ENCODE results near the gene INSM2. TPM values are rescaled to one million over a fixed set of nuclear protein-coding genes. Genes with fewer than 3 reads are reported as not detected.

The INSM2 gene
- total and polyA plus RNA-seq, 10 of the 15 experiments (the other 5 are each of a cell fraction or from before 2014, with no cell fraction given): 0.06 TPM; not detected in 9

DNA sequence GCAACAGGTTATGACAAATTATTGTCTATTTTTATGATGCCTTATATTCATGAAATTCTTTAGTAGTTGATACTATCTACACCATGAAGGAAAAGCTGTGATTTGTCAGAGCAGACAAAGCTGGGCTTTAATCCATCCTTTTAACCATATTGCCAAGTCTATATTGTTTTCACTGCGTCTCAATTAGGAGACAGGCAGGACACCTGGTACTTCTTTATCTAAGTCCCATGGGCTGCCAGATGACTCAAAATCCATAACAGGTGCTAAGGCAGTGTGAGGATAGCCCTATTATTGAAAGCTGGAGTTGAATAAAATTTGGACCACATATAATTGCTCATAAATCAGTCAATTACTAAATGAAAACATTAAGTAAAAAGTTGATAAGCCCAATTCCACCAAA, 22.6 kb downstream of the INSM2 start (continued):
- TF ChIP-seq, protein P1, sequence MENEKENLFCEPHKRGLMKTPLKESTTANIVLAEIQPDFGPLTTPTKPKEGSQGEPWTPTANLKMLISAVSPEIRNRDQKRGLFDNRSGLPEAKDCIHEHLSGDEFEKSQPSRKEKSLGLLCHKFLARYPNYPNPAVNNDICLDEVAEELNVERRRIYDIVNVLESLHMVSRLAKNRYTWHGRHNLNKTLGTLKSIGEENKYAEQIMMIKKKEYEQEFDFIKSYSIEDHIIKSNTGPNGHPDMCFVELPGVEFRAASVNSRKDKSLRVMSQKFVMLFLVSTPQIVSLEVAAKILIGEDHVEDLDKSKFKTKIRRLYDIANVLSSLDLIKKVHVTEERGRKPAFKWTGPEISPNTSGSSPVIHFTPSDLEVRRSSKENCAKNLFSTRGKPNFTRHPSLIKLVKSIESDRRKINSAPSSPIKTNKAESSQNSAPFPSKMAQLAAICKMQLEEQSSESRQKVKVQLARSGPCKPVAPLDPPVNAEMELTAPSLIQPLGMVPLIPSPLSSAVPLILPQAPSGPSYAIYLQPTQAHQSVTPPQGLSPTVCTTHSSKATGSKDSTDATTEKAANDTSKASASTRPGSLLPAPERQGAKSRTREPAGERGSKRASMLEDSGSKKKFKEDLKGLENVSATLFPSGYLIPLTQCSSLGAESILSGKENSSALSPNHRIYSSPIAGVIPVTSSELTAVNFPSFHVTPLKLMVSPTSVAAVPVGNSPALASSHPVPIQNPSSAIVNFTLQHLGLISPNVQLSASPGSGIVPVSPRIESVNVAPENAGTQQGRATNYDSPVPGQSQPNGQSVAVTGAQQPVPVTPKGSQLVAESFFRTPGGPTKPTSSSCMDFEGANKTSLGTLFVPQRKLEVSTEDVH (IDR thresholded peaks at IDR 0.05; ENCODE audit: low read depth, partially characterized antibody): no peak
- TF ChIP-seq, protein P2, sequence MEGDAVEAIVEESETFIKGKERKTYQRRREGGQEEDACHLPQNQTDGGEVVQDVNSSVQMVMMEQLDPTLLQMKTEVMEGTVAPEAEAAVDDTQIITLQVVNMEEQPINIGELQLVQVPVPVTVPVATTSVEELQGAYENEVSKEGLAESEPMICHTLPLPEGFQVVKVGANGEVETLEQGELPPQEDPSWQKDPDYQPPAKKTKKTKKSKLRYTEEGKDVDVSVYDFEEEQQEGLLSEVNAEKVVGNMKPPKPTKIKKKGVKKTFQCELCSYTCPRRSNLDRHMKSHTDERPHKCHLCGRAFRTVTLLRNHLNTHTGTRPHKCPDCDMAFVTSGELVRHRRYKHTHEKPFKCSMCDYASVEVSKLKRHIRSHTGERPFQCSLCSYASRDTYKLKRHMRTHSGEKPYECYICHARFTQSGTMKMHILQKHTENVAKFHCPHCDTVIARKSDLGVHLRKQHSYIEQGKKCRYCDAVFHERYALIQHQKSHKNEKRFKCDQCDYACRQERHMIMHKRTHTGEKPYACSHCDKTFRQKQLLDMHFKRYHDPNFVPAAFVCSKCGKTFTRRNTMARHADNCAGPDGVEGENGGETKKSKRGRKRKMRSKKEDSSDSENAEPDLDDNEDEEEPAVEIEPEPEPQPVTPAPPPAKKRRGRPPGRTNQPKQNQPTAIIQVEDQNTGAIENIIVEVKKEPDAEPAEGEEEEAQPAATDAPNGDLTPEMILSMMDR (IDR thresholded peaks at IDR 0.05 in 2 of 3, conservative IDR thresholded peaks at IDR 0.05 in 1 of 3; ENCODE audit: control insufficient read depth in 2 of 3, extremely low read depth in 1 of 3, insufficient read depth in 1 of 3, low read depth in 3 of 3, low read length in 3 of 3): no peak

DNA sequence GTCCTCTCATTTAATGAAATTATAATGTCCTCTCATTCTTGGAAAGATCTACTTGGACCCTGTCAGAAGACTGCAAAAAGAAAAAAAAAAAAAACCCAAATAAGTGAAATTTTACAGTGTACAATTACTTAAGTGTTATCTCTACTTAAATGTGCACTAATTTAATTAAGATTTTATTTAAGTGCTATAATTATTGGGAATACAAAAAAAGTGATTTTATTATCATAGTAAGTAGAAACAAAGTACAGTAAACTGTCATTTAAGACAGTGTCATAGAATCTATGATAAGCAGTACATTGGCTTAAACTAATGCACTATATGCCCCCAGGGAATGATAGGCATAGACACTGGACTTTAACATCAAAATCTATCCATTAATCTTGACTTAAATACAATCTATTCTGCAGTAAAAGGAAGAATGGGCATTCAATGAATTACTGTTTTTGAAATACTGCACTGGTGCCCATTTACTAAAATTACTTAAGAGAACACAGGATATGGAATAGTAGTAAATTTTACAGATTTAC, 23.3 kb downstream of the INSM2 start:
- Histone ChIP-seq H3K36me3 (ENCODE audit: control insufficient read depth in 2 of 2, insufficient read depth in 2 of 2, low read length in 1 of 2) (no peaks in the 10 kb centered on the region), H3K27ac (ENCODE audit: control insufficient read depth, insufficient read depth) (no peak overlapping the region), H3K9ac (ENCODE audit: control insufficient read depth, insufficient read depth, low read length) (no peak overlapping the region), H3K4me2 (ENCODE audit: control insufficient read depth, insufficient read depth) (no peak overlapping the region), H4K20me1 (ENCODE audit: control insufficient read depth, insufficient read depth) (no peaks in the 10 kb centered on the region), H3K27me3 (replicated peaks in 1 of 2; ENCODE audit: control insufficient read depth in 2 of 2, insufficient read depth in 2 of 2, low read length in 1 of 2) (no peaks in the 10 kb centered on the region), H3K4me3 (no peak overlapping the region), H3K9me3 (replicated peaks; ENCODE audit: control insufficient read depth, insufficient read depth, low read length) (no peaks in the 10 kb centered on the region), H2AFZ (ENCODE audit: control insufficient read depth, low read depth, low read length) (no peak overlapping the region), H3K4me1 (ENCODE audit: control insufficient read depth, insufficient read depth, low read length) (no peaks in the 10 kb centered on the region), H3K79me2 (ENCODE audit: control insufficient read depth, insufficient read depth, low read length) (no peaks in the 10 kb centered on the region)
- DNase-seq (ENCODE audit: low read depth, low spot score) (no peak), ATAC-seq (no peak), FAIRE-seq (no peak)
- SMC1A ChIA-PET (ENCODE audit: uncharacterized antibody, unreplicated experiment): no interaction called here
- POLR2A ChIA-PET: no interaction called here
- in situ Hi-C loops (cut with MboI) (no loop called here), intact Hi-C loops (cut with micrococcal nuclease; ENCODE audit: unreplicated experiment) (no loop called here)
- RAD21 ChIA-PET (ENCODE audit: unreplicated experiment): no interaction called here
- no TSS peak for BruUV-seq (replicated peaks)
- CTCF ChIA-PET: no interaction called here
- TF ChIP-seq NRF1 (conservative IDR thresholded peaks at IDR 0.05; ENCODE audit: low read depth, low read length): no peak
- TF ChIP-seq CHD2 (IDR thresholded peaks at IDR 0.05; ENCODE audit: borderline replicate concordance, low read depth, low read length): no peak
- no peak for TF ChIP-seq SIN3A (IDR thresholded peaks at IDR 0.05; ENCODE audit: low read depth, low read length)
- TF ChIP-seq, protein P3, sequence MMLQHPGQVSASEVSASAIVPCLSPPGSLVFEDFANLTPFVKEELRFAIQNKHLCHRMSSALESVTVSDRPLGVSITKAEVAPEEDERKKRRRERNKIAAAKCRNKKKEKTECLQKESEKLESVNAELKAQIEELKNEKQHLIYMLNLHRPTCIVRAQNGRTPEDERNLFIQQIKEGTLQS (IDR thresholded peaks at IDR 0.05; ENCODE audit: borderline replicate concordance, extremely low read depth, low read depth, low read length): no peak
- TF ChIP-seq, protein P4, sequence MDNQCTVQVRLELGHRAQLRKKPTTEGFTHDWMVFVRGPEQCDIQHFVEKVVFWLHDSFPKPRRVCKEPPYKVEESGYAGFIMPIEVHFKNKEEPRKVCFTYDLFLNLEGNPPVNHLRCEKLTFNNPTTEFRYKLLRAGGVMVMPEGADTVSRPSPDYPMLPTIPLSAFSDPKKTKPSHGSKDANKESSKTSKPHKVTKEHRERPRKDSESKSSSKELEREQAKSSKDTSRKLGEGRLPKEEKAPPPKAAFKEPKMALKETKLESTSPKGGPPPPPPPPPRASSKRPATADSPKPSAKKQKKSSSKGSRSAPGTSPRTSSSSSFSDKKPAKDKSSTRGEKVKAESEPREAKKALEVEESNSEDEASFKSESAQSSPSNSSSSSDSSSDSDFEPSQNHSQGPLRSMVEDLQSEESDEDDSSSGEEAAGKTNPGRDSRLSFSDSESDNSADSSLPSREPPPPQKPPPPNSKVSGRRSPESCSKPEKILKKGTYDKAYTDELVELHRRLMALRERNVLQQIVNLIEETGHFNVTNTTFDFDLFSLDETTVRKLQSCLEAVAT (IDR thresholded peaks at IDR 0.05): no peak
- TF ChIP-seq ZNF384 (IDR thresholded peaks at IDR 0.05; ENCODE audit: borderline replicate concordance, low read depth, low read length): no peak
- TF ChIP-seq, protein P5, sequence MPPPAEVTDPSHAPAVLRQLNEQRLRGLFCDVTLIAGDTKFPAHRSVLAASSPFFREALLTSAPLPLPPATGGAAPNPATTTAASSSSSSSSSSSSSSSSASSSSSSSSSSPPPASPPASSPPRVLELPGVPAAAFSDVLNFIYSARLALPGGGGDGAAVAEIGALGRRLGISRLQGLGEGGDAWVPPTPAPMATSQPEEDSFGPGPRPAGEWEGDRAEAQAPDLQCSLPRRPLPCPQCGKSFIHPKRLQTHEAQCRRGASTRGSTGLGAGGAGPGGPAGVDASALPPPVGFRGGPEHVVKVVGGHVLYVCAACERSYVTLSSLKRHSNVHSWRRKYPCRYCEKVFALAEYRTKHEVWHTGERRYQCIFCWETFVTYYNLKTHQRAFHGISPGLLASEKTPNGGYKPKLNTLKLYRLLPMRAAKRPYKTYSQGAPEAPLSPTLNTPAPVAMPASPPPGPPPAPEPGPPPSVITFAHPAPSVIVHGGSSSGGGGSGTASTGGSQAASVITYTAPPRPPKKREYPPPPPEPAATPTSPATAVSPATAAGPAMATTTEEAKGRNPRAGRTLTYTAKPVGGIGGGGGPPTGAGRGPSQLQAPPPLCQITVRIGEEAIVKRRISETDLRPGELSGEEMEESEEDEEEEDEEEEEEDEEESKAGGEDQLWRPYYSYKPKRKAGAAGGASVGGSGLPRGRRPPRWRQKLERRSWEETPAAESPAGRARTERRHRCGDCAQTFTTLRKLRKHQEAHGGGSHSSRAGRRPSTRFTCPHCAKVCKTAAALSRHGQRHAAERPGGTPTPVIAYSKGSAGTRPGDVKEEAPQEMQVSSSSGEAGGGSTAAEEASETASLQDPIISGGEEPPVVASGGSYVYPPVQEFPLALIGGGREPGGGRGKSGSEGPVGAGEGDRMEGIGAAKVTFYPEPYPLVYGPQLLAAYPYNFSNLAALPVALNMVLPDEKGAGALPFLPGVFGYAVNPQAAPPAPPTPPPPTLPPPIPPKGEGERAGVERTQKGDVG (CRISPR knock-in tag; IDR thresholded peaks at IDR 0.05): no peak
- no peak for TF ChIP-seq TCF3 (IDR thresholded peaks at IDR 0.05; ENCODE audit: borderline replicate concordance, insufficient read depth, low read depth, low read length)
- no peak for TF ChIP-seq MTA2 (IDR thresholded peaks at IDR 0.05; ENCODE audit: low read depth)
- TF ChIP-seq EP300 (IDR thresholded peaks at IDR 0.05; ENCODE audit: borderline replicate concordance in 1 of 2, control insufficient read depth in 1 of 2, low read depth in 2 of 2, low read length in 2 of 2): no peak

All from GM12878 (cell line).